Epithelial cell of proximal tubule (primary cell): Measurements from ENCODE around the gene GLMP. TPM values are rescaled to one million over a fixed set of nuclear protein-coding genes. Genes with fewer than 3 reads are reported as not detected.
A peak's percentile ranks its signal among the peaks of the same experiment; 100 is the strongest.

Experiments
- DNase-seq: peaks from one replicate; pipeline ENCODE4 v3.0.0-alpha.2; 2011; ENCODE audit warnings: low read depth
- H3K4me3 ChIP-seq: 2 replicates; pipeline ENCODE4 v1.5.1; 2011; ENCODE audit warnings: low read depth, mild to moderate bottlenecking, low read length
- CTCF ChIP-seq: conservative IDR thresholded peaks from 2 replicates; pipeline ENCODE4 v1.5.1; 2012; ENCODE audit warnings: low read depth, mild to moderate bottlenecking, low read length
- total RNA-seq: library from RNA; depleted of rRNA; stranded (reverse); fragments of >200 nt; gene quantifications from 2 replicates; pipeline ENCODE4 v1.2.3, GENCODE V29; 2015

Gene GLMP
- total RNA-seq, 1 donor from 2014 or later, result 66.3 TPM

GRCh38 chr1:156246241-156246780 is 49.2 kb downstream of the GLMP start:
- no peak for DNase-seq
- TF ChIP-seq CTCF, result no peak
- H3K4me3 ChIP-seq, result no peak overlapping the region

GRCh38 chr1:156245451-156246232 is 49.8 kb downstream of the GLMP start:
- no peak for DNase-seq
- H3K4me3 ChIP-seq, result peak overlapping the region; percentile 35
- no peak for TF ChIP-seq CTCF

- H3K4me3 ChIP-seq, result no peak overlapping the region
- DNase-seq, result no peak
- TF ChIP-seq CTCF, result no peak
These were observed 50.8 kb downstream of the GLMP start for GRCh38 chr1:156244712-156245111.

GRCh38 chr1:156244126-156244525 is 51.4 kb downstream of the GLMP start:
- no peak overlapping the region for H3K4me3 ChIP-seq
- no peak for TF ChIP-seq CTCF
- no peak for DNase-seq

- no peak for DNase-seq
- TF ChIP-seq CTCF, result no peak
- no peak overlapping the region for H3K4me3 ChIP-seq
These were observed 52.7 kb downstream of the GLMP start for GRCh38 chr1:156242738-156243137.

Other genes starting within 250 kb of the GLMP start
- 28.2 and 29.7 TPM in 2 replicates for gene UBQLN4, start 241.9 kb downstream of the GLMP start, total RNA-seq
- 94.8 and 97.0 TPM in 2 replicates for gene LAMTOR2, start 240.9 kb downstream of the GLMP start, total RNA-seq
- gene RAB25, start 234.5 kb downstream of the GLMP start, total RNA-seq, result 17.8 and 47.5 TPM in 2 replicates
- gene MEX3A, start 213.2 kb downstream of the GLMP start, total RNA-seq, result 14.8 and 19.0 TPM in 2 replicates
- 358 and 433 TPM in 2 replicates for gene LMNA, start 181.0 kb downstream of the GLMP start, total RNA-seq
- 1.4 and 3.5 TPM in 2 replicates for gene SEMA4A, start 142.1 kb downstream of the GLMP start, total RNA-seq
- 7.4 and 16.6 TPM in 2 replicates for gene SLC25A44, start 101.6 kb downstream of the GLMP start, total RNA-seq
- 112 and 131 TPM in 2 replicates for gene PMF1, start 82.7 kb downstream of the GLMP start, total RNA-seq
- 0.29 TPM in 1 of 2 replicates, not detected in the other for gene BGLAP, start 53.5 kb downstream of the GLMP start, total RNA-seq
- gene PAQR6, start 47.6 kb downstream of the GLMP start, total RNA-seq, result 1.4 and 1.5 TPM in 2 replicates
- gene SMG5, start 12.9 kb downstream of the GLMP start, total RNA-seq, result 77.4 and 96.9 TPM in 2 replicates
- gene TMEM79, start 11.4 kb downstream of the GLMP start, total RNA-seq, result 2.1 and 3.9 TPM in 2 replicates
- gene VHLL, start 3.6 kb upstream of the GLMP start, total RNA-seq, result not detected in 2 replicates
- 358 and 726 TPM in 2 replicates for gene CCT3, start 42.6 kb upstream of the GLMP start, total RNA-seq
- 0.36 and 0.69 TPM in 2 replicates for gene TSACC, start 42.8 kb upstream of the GLMP start, total RNA-seq
- 0.14 TPM in 1 of 2 replicates, not detected in the other for gene RHBG, start 73.5 kb upstream of the GLMP start, total RNA-seq
- gene MEF2D, start 205.1 kb upstream of the GLMP start, total RNA-seq, result 10.6 and 10.7 TPM in 2 replicates